Epithelial cell of prostate (primary cell): Measurements from ENCODE around the gene HMGCL.
A peak's percentile ranks its signal among the peaks of the same experiment; 100 is the strongest.

ENCODE experiments used
- DNase-seq: peaks from one replicate; pipeline ENCODE4 v3.0.0-alpha.2; 2011; ENCODE audit warnings: low read depth, low spot score
- H3K27ac ChIP-seq: fragments of 450-650 bp; 2 replicates; pipeline ENCODE4 v1.5.1; 2017; ENCODE audit warnings: mild to moderate bottlenecking

HMGCL gene

DNA sequence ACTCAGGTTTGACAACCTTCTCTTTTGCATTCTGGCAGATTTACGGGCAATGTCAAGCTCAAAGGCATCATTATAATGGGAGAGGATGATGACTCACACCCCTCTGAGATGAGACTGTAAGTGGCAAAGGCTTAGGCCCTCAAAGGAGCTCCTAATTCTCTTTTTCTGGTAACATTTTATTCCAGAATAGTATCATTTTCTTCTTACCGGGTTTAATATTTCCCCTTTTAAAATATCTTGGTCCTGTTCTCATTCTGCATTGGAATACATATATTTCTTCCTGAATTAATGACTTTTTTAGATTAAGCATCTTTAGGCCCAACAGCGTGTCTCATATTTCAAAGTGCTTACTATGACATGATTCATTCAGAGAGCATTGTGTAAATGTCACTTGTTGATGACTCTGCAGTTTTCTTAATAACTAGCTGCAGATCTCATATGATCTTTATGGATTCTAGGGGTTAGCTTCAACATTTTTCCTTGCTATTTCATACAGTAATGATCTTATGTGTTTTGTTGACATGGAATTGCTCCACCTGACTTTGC, 45.3 kb downstream of the HMGCL start:
- no peak for DNase-seq
- peak overlapping the region; percentile 73 for H3K27ac ChIP-seq

DNA sequence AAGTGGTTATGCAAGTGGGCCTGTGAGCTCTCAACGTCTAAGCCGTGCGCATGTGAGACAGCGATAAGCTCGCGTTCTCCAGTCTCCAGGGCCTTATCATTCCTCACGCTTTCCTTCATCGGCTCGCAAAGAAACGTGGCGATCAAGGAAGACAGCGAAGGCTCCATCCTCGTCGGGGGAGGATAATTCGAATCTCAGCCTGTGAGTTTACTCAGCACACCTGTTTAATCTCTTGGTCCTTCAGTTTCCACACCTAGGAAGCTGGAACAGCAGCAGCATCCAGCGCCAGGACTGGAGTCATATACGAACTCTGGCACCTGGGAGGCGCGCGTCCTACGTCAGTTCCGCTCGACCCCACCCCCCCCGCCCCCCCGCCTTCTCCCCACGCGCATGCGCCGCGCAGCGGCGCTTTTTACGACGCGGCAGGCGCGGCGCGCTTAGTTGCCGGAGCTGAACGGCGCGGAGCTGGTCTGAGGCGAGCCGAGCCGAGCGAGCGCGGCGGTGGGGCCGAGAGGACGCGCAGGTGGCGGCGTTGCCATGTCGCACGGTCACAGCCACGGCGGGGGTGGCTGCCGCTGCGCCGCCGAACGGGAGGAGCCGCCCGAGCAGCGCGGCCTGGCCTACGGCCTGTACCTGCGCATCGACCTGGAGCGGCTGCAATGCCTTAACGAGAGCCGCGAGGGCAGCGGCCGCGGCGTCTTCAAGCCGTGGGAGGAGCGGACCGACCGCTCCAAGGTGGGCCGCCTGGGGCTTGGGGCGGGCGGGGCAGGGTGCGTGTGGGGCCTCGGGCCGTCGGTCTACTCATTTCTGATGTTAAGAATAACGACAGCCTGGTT, 47.0 kb downstream of the HMGCL start, which contains the start of gene PITHD1:
TSS of gene PITHD1 (plus strand) at position 440 of the 836 bp plus-strand sequence. CDS start at position 538, 98 bp downstream.
- peak within 1 kb of the TSS; percentile 73 for H3K27ac ChIP-seq
- peak; percentile 40 for DNase-seq

DNA sequence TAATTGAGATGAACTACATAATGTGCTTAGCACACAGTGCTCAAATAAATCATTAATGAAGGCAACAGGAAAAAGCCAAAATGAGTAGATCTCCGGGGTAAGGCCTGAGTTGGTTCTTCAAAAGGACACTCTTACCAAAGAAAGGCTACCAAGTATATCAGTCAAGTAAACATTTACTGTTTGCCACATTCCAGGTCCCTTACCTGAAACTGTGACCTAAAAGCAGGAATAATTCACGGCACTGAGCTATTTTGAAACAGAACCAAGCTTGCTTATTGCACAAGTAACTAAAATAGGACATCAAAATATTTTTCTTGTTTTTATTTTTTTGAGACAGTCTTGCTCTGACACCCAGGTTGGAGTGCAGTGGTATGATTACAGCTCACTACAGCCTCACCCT, 49.0 kb downstream of the HMGCL start:
- no peak for DNase-seq
- H3K27ac ChIP-seq: no peak overlapping the region

DNA sequence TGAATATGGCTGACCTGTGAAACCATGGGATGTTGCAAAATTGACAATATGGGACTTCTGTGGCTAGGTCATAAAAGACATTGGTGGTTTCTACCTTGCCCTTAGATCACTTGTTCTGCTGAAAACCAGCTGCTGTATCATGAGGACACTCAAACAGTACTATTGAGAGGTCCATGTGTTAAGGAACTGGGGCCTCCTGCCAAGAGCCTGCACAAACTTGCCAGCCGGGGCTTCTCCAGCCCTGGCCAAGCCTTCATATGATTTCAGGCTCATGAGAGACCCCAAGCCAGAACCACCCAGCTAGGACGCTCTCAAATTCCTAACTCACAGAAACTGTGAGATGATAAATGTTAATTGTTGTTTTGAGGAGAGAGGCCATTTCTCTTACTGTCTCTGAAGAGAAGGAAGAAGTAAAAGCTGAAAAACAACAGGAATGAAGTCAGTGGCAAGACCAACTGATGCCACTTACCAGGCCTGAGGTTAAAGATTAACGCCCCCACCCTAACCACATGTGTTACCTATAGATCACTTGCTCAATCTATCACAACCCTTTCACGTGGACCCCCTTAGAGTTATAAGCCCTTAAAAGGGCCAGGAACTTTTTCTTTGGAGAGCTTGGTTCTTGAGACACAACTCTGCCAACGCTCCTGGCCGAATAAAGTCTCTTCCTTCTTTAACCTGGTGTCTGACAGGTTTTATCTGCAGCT, 50.9 kb downstream of the HMGCL start:
- DNase-seq: no peak
- H3K27ac ChIP-seq: no peak overlapping the region

DNA sequence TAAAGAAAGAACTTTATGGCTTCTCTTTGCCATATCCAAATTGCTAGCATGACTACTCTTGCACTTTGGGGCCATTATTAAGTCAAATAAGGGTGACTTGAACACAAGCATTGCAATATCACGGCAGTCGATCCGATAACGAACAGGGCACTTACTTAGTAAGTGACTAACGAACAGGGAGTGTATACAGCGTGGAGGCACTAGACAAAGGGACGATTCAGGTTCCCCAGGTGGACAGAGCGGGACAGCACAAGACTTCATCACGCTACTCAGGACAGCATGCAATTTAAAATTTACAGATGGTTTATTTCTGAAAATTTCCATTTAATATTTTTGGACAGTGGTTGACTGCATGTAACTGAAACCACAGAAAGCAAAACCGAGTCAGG, 52.4 kb downstream of the HMGCL start:
- no peak for DNase-seq
- H3K27ac ChIP-seq: no peak overlapping the region

DNA sequence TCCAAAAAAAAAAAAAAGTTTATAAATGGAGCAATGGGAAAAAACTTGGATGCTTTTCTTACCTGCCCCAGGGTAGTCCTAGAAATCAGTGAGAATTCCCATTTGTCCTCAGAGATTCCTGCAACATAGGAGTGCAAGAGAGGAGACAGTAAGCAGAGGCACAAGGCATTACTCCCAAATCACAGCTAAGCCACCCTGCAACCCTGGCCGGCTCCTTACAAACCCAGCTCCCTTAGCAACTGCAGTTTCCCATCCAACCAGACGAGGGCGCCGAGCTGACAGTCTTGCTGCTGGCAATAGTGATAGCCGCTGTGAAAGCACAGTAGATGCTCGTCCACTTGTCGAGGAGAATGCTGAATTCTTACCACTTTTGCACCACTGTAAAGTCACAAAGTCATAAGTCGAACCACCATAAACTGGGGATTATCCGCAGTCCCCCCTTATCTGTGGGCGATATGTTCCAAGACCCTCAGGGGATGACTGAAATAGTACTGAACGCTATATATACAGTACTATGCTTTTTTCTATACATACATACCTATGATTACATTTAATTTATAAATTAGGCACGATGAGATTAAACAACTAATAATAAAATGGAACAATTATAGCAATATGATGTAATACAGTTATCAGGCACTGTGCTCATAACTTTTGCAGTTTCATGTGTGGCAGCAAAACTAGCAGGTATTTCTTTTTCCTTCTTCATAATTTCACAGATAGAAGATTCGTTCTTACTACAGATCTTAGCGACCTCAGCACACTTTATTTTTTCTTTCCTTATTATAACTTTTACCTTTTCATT, 53.0 kb downstream of the HMGCL start:
- no peak for DNase-seq
- no peak overlapping the region for H3K27ac ChIP-seq

DNA sequence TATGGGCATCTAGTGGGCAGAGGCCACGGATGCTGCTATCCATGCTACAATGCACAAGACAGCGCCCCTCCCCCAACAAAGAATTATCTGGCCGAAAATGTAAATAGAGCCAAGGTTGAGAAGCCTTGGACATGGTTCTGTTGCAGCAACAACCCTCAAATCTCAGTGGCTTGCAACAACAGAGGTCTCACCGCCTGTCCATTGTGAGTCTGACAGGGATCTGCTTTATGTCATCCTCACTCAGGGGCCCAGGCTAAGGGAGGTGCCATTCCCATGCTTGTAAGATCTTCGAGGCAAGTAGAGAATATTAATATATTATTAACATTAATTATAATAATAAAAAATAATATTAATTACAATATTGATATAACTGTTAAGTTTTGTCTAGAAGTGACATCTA, 56.5 kb downstream of the HMGCL start:
- no peak for DNase-seq
- H3K27ac ChIP-seq: no peak overlapping the region

DNA sequence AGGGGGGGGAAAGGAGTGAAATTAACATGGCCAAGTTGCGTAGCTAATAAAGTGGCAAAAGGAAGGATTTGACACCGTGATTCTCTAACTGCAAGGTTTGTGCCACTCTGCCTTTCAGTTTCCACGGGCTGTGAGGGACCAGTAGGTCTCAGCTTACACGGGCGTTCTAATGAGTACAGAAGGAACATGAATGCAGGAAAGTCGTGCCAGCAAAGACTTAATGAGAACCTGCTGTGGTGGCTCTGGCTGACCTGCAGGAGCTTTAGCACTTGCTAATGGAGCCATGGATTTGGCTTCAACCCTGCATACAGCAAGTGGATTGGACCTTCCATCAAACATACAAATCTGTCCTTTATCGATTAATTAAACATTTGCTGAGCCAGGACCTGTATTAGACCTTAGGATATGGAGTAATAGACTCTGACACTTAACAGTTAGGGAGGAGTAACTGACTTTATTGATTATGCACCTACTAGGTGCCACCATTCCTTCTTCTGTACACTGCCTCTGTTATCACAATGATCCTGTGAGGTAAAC, 62.1 kb downstream of the HMGCL start:
- H3K27ac ChIP-seq: no peak overlapping the region
- DNase-seq: no peak

DNA sequence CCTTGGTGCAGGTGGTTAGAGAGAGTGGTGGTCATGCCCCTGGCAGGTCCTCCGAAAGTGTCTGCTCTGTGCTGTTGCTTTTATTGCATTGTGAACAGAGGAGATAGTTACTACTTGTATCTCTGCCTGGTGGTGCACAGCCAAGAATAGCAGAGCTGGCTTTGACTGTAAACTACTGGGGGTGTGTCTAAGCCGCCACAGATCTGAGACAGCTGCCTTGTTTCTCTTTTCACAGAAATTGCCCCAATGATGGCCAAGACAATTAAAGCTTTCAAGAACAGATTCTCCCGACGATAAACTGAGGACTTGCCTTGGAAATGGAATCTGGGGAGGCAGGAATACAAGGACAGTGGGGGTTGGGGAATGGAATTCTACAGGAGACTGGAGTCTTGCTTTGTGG, 66.0 kb downstream of the HMGCL start:
- DNase-seq: no peak
- H3K27ac ChIP-seq: no peak overlapping the region

DNA sequence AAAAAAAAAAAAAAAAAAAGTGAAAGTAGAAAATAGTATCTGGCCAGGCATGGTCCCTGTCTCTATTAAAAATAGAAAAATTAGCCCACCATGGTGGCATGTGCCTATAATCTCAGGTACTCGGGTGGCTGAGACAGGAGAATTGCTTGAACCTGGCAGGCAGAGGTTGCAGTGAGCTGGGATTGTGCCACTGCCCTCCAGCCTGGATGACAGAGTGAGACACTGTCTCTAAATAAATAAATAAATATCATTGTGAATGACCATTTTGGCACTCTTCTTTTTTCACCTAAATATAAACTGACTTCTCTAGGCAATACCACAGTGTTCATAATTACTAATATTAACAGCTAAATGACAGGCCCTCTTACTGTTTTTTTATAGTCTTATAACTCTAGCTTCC, 67.4 kb downstream of the HMGCL start:
- H3K27ac ChIP-seq: no peak overlapping the region
- DNase-seq: no peak

DNA sequence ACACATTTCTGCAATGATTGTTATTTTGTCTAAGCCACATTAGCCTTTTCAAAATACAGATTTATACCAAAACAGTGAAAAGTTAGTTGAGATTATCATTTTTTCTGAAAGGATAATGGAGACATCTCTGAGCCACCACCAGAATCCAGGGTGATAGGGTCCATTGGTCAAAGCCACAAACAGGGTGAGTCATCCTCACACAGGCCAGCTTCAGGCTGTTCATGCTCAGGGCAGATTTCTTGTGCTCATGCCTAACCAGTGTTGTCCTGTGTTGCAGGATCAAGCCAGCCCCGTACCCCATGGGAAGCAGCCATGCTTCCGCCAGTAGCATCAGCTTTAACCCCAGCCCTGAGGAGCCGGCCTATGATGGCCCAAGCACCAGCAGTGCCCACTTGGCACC, 68.6 kb downstream of the HMGCL start:
- DNase-seq: no peak
- no peak overlapping the region for H3K27ac ChIP-seq

DNA sequence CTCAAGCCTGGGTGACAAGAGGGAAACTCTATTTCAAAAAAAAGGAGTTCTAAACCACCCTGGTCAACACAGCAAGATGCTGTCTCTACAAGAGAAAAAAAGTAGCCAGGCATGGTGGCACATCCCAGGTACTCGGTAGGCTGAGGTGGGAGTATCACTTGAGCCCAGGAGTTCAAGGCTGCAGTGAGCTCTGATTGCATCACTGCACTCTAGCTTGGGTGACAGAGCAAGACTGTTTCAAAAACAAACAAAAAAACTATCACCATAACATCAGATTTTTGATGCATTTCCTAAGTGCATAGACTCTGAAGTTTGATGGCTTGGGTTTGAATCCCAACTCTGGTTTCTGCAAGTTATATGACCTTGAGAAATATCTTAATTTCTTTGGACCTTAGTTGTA, 72.3 kb downstream of the HMGCL start:
- no peak overlapping the region for H3K27ac ChIP-seq
- DNase-seq: no peak
